K562 (cell line): ENCODE measurements around the gene SAE1. TPM values are rescaled to one million over a fixed set of nuclear protein-coding genes. Genes with fewer than 3 reads are reported as not detected.

ENCODE experiments used
- MED1 ChIP-seq: sonication (generic); formaldehyde crosslinking; IDR thresholded peaks from 2 replicates; pipeline ENCODE4 v1.8.1; 2023; ENCODE audit warnings: missing genetic modification reagents, borderline replicate concordance
- NFATC3 ChIP-seq: fragments of 450-650 bp; IDR thresholded peaks from 2 replicates; pipeline ENCODE4 v1.6.1; 2017; ENCODE audit warnings: mild to moderate bottlenecking
- NR2C1 ChIP-seq, 2 experiments: fragments of 450-650 bp; IDR thresholded peaks; 2 replicates each; pipeline ENCODE4 v1.6.1; 2017; ENCODE audit warnings: mild to moderate bottlenecking in 2 of 2, antibody characterized with exemption in 1 of 2, inconsistent platforms in 1 of 2, missing compliant biosample characterization in 1 of 2, missing genetic modification characterization in 1 of 2
- PTTG1 ChIP-seq: fragments of 450-650 bp; IDR thresholded peaks from 2 replicates; pipeline ENCODE4 v1.6.1; 2016; ENCODE audit warnings: low read depth, mild to moderate bottlenecking, missing genetic modification characterization, missing compliant biosample characterization
- SRSF9 ChIP-seq: fragments of 200-400 bp; formaldehyde crosslinking; IDR thresholded peaks from 2 replicates; pipeline ENCODE4 v1.6.1; 2017; ENCODE audit warnings: low read depth, low read length, borderline replicate concordance
- ZFP30 ChIP-seq: fragments of 250-450 bp; sonication (Bioruptor Pico); IDR thresholded peaks from 2 replicates; pipeline ENCODE4 v1.8.0; 2022; ENCODE audit warnings: moderate library complexity, mild to moderate bottlenecking, inconsistent platforms, borderline replicate concordance
- ZKSCAN8 ChIP-seq: fragments of 200-800 bp; sonication (Bioruptor generic); IDR thresholded peaks from 2 replicates; pipeline ENCODE4 v1.6.1; 2016; ENCODE audit warnings: missing genetic modification characterization, missing compliant biosample characterization
- ZNF699 ChIP-seq: fragments of 250-450 bp; sonication (Bioruptor Pico); IDR thresholded peaks from 2 replicates; pipeline ENCODE4 v1.8.0; 2021; ENCODE audit warnings: mild to moderate bottlenecking, moderate library complexity; ENCODE audit not compliant: insufficient replicate concordance
- polyA plus RNA-seq, 8 experiments: library from polyadenylated mRNA; depleted of rRNA in 4 of 8; stranded (reverse) in 5 of 8; unstranded in 3 of 8; fragments of >200 nt; fragmentation: Nextera tagmentation in 2 of 8; fragmentation: Illumina TruSeq in 1 of 8; extraction: Ambion mirVana in 2 of 8; extraction: Trizol in 1 of 8; gene quantifications; 2 replicates each; pipeline versions ENCODE4 v1.2.1 to v1.2.3, GENCODE V29; 2011 to 2014; ENCODE audit warnings: inconsistent platforms in 1 of 8, missing spikeins in 1 of 8
- total RNA-seq, 7 experiments: library from RNA; depleted of rRNA in 6 of 7; stranded (reverse); fragments of >200 nt in 6 of 7; fragmentation: Illumina TruSeq in 2 of 7; extraction: Trizol in 2 of 7; gene quantifications; 2 replicates each; pipeline versions ENCODE4 v1.2.1 to v1.2.3, GENCODE V29; 2011 to 2021; ENCODE audit warnings: low replicate concordance in 1 of 7
- TF ChIP-seq, protein P1 (sequence below), 2 experiments: fragments of 450-650 bp; IDR thresholded peaks; 2 replicates each; pipeline ENCODE4 v1.6.1; 2016
- TF ChIP-seq, protein P2 (sequence below): fragments of 450-650 bp; IDR thresholded peaks from 2 replicates; pipeline ENCODE4 v1.6.1; 2016; ENCODE audit warnings: mild to moderate bottlenecking, moderate library complexity
- TF ChIP-seq, protein P3 (sequence below): fragments of 450-650 bp; IDR thresholded peaks from 2 replicates; pipeline ENCODE4 v1.6.1; 2016; ENCODE audit warnings: missing biosample characterization, missing genetic modification characterization

The SAE1 gene
- total and polyA plus RNA-seq, 9 of the 15 experiments (the other 6 are each of a cell fraction or from before 2014, with no cell fraction given) = 82.8 to 299 (median 217) TPM

DNA sequence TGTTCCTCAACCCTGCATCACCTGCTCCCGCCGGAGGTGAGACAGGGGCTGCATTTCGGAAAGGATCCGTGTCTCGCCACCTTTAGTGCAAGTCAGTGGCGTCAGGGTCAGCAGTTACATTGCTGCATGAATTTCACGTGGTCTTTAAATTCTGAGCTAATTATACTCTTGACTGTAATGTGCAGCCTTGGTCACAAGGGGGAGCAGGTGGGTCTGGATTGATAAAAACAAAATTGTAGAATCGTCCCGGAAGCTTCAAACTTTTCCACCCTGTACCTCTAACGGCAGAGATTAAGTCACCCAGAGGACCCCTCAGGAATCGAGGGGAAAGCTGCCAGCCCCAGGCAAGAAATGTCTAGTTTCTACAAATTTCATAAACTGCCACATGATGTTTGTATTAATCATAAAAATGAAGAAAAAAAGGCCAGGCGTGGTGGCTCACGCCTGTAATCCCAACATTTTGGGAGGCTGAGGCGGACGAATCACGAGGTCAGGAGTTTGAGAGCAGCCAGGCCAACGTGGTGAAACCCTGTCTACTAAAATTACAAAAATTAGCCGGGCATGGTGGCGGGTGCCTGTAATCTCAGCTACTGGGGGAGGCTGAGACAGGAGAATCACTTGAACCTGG, 80.2 kb downstream of the SAE1 start (continued):
- TF ChIP-seq, protein P1, sequence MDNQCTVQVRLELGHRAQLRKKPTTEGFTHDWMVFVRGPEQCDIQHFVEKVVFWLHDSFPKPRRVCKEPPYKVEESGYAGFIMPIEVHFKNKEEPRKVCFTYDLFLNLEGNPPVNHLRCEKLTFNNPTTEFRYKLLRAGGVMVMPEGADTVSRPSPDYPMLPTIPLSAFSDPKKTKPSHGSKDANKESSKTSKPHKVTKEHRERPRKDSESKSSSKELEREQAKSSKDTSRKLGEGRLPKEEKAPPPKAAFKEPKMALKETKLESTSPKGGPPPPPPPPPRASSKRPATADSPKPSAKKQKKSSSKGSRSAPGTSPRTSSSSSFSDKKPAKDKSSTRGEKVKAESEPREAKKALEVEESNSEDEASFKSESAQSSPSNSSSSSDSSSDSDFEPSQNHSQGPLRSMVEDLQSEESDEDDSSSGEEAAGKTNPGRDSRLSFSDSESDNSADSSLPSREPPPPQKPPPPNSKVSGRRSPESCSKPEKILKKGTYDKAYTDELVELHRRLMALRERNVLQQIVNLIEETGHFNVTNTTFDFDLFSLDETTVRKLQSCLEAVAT (IDR thresholded peaks at IDR 0.05) = 0 out of 4 replicates have a peak, but pooled peaks of 1 of the 2 experiments have one; percentile 25
- TF ChIP-seq ZNF699 (CRISPR knock-in tag) = no peak
- TF ChIP-seq NFATC3 = no peak
- TF ChIP-seq MED1 (CRISPR knock-in tag) = no peak
- TF ChIP-seq, protein P2, sequence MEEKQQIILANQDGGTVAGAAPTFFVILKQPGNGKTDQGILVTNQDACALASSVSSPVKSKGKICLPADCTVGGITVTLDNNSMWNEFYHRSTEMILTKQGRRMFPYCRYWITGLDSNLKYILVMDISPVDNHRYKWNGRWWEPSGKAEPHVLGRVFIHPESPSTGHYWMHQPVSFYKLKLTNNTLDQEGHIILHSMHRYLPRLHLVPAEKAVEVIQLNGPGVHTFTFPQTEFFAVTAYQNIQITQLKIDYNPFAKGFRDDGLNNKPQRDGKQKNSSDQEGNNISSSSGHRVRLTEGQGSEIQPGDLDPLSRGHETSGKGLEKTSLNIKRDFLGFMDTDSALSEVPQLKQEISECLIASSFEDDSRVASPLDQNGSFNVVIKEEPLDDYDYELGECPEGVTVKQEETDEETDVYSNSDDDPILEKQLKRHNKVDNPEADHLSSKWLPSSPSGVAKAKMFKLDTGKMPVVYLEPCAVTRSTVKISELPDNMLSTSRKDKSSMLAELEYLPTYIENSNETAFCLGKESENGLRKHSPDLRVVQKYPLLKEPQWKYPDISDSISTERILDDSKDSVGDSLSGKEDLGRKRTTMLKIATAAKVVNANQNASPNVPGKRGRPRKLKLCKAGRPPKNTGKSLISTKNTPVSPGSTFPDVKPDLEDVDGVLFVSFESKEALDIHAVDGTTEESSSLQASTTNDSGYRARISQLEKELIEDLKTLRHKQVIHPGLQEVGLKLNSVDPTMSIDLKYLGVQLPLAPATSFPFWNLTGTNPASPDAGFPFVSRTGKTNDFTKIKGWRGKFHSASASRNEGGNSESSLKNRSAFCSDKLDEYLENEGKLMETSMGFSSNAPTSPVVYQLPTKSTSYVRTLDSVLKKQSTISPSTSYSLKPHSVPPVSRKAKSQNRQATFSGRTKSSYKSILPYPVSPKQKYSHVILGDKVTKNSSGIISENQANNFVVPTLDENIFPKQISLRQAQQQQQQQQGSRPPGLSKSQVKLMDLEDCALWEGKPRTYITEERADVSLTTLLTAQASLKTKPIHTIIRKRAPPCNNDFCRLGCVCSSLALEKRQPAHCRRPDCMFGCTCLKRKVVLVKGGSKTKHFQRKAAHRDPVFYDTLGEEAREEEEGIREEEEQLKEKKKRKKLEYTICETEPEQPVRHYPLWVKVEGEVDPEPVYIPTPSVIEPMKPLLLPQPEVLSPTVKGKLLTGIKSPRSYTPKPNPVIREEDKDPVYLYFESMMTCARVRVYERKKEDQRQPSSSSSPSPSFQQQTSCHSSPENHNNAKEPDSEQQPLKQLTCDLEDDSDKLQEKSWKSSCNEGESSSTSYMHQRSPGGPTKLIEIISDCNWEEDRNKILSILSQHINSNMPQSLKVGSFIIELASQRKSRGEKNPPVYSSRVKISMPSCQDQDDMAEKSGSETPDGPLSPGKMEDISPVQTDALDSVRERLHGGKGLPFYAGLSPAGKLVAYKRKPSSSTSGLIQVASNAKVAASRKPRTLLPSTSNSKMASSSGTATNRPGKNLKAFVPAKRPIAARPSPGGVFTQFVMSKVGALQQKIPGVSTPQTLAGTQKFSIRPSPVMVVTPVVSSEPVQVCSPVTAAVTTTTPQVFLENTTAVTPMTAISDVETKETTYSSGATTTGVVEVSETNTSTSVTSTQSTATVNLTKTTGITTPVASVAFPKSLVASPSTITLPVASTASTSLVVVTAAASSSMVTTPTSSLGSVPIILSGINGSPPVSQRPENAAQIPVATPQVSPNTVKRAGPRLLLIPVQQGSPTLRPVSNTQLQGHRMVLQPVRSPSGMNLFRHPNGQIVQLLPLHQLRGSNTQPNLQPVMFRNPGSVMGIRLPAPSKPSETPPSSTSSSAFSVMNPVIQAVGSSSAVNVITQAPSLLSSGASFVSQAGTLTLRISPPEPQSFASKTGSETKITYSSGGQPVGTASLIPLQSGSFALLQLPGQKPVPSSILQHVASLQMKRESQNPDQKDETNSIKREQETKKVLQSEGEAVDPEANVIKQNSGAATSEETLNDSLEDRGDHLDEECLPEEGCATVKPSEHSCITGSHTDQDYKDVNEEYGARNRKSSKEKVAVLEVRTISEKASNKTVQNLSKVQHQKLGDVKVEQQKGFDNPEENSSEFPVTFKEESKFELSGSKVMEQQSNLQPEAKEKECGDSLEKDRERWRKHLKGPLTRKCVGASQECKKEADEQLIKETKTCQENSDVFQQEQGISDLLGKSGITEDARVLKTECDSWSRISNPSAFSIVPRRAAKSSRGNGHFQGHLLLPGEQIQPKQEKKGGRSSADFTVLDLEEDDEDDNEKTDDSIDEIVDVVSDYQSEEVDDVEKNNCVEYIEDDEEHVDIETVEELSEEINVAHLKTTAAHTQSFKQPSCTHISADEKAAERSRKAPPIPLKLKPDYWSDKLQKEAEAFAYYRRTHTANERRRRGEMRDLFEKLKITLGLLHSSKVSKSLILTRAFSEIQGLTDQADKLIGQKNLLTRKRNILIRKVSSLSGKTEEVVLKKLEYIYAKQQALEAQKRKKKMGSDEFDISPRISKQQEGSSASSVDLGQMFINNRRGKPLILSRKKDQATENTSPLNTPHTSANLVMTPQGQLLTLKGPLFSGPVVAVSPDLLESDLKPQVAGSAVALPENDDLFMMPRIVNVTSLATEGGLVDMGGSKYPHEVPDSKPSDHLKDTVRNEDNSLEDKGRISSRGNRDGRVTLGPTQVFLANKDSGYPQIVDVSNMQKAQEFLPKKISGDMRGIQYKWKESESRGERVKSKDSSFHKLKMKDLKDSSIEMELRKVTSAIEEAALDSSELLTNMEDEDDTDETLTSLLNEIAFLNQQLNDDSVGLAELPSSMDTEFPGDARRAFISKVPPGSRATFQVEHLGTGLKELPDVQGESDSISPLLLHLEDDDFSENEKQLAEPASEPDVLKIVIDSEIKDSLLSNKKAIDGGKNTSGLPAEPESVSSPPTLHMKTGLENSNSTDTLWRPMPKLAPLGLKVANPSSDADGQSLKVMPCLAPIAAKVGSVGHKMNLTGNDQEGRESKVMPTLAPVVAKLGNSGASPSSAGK = peak; percentile 96
- TF ChIP-seq SRSF9 = no peak
- peak; percentile 23; the same call in 1 of the 2 replicates for TF ChIP-seq NR2C1 (IDR thresholded peaks at IDR 0.05)
- peak; percentile 35 for TF ChIP-seq NR2C1 (tag; IDR thresholded peaks at IDR 0.05)
- TF ChIP-seq PTTG1 (tag) = peak; percentile 40; the same call in 1 of the 2 replicates
- TF ChIP-seq, protein P3, sequence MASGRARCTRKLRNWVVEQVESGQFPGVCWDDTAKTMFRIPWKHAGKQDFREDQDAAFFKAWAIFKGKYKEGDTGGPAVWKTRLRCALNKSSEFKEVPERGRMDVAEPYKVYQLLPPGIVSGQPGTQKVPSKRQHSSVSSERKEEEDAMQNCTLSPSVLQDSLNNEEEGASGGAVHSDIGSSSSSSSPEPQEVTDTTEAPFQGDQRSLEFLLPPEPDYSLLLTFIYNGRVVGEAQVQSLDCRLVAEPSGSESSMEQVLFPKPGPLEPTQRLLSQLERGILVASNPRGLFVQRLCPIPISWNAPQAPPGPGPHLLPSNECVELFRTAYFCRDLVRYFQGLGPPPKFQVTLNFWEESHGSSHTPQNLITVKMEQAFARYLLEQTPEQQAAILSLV = no peak; the same call in 1 of the 2 replicates
- peak; percentile 87; the same call in 1 of the 2 replicates for TF ChIP-seq ZKSCAN8
- TF ChIP-seq ZFP30 (CRISPR knock-in tag) = no peak
